H1 (cell line): Measurements from ENCODE around the gene C2CD4C. TPM values are rescaled to one million over a fixed set of nuclear protein-coding genes. Genes with fewer than 3 reads are reported as not detected.

ENCODE experiments used
- BRCA1 ChIP-seq: IDR thresholded peaks from 2 replicates; pipeline ENCODE4 v1.6.1; 2012; ENCODE audit warnings: low read depth, low read length, improper control_type of control experiment
- HDAC2 ChIP-seq, 2 experiments: fragments of 300-600 bp in 1 of 2; sonication (generic) in 1 of 2; IDR thresholded peaks; 2 replicates each; pipeline ENCODE4 v1.6.1; 2011 to 2012; ENCODE audit warnings: low read depth in 2 of 2, low read length in 2 of 2, mild to moderate bottlenecking in 2 of 2, moderate library complexity in 2 of 2, borderline replicate concordance in 1 of 2, inconsistent platforms in 1 of 2
- RBBP5 ChIP-seq: IDR thresholded peaks from 2 replicates; pipeline ENCODE4 v1.7.1; 2012; ENCODE audit warnings: low read depth, mild to moderate bottlenecking, inconsistent platforms, low read length, moderate library complexity, borderline replicate concordance
- RFX5 ChIP-seq: IDR thresholded peaks from 2 replicates; pipeline ENCODE4 v1.6.1; 2011; ENCODE audit warnings: low read depth, low read length, improper control_type of control experiment, borderline replicate concordance
- SUZ12 ChIP-seq: fragments of 200-600 bp; sonication (generic); IDR thresholded peaks from 2 replicates; pipeline ENCODE4 v1.6.1; 2012; ENCODE audit warnings: mild to moderate bottlenecking, inconsistent platforms, low read length, moderate library complexity, mixed read lengths
- polyA plus RNA-seq, 7 experiments: library from polyadenylated mRNA; depleted of rRNA in 3 of 7; stranded (reverse) in 5 of 7; unstranded in 2 of 7; fragments of >200 nt in 5 of 7; fragments of 200-250 nt in 2 of 7; gene quantifications; 1 replicate in 5 of 7; 2 replicates in 1 of 7; 4 replicates in 1 of 7; pipeline versions ENCODE4 v1.2.1 to v1.2.3, GENCODE V29; 2011 to 2013; ENCODE audit warnings: missing spikeins in 2 of 7, mixed read lengths in 2 of 7
- total RNA-seq: library from RNA; stranded (reverse); fragmentation: NEBNext Ultra II Directional; extraction: Animal tissue kit (Norgen Biotek cat#: 25700); gene quantifications from 2 replicates; pipeline ENCODE4 v1.2.1, GENCODE V29; 2021

C2CD4C gene
- total and polyA plus RNA-seq, 2 of the 8 experiments (the other 6 are each of a cell fraction or from before 2014, with no cell fraction given): 3.8 to 6.3 TPM

GRCh38 chr19:430701-431100 is 21.8 kb upstream of the C2CD4C start (continued):
- TF ChIP-seq BRCA1 (no peak), RBBP5 (no peak), SUZ12 (no peak), HDAC2 (IDR thresholded peaks at IDR 0.05; ENCODE audit: borderline replicate concordance in 1 of 2, low read depth in 2 of 2, low read length in 2 of 2) (no peak), RFX5 (no peak)
- TF ChIP-seq, all 59 proteins: peak for 0
